NT2/D1 (cell line): ENCODE measurements around the gene MRTFA.
A peak's percentile ranks its signal among the peaks of the same experiment; 100 is the strongest.

Source experiments
- DNase-seq: peaks from one replicate; pipeline ENCODE4 v3.0.0-alpha.2; 2011; ENCODE audit warnings: low read depth, low spot score
- H3K27me3 ChIP-seq: 2 replicates; pipeline ENCODE4 v1.6.0; 2011; ENCODE audit warnings: mild to moderate bottlenecking; ENCODE audit not compliant: insufficient read length, insufficient read depth
- H3K36me3 ChIP-seq: 2 replicates; pipeline ENCODE4 v1.6.1; 2011; ENCODE audit warnings: mild to moderate bottlenecking, low read length, mixed read lengths; ENCODE audit not compliant: insufficient read depth, insufficient read length
- H3K4me1 ChIP-seq: 2 replicates; pipeline ENCODE4 v1.5.1; 2011; ENCODE audit not compliant: insufficient read depth, insufficient read length
- H3K4me3 ChIP-seq: 2 replicates; pipeline ENCODE4 v1.5.1; 2011; ENCODE audit warnings: low read depth; ENCODE audit not compliant: insufficient read length
- H3K9ac ChIP-seq: 2 replicates; pipeline ENCODE4 v1.6.0; 2011; ENCODE audit warnings: low read depth; ENCODE audit not compliant: insufficient read length
- H3K9me3 ChIP-seq: 2 replicates; pipeline ENCODE4 v1.5.1; 2011; ENCODE audit warnings: mild to moderate bottlenecking, low read length; ENCODE audit not compliant: insufficient read depth
- SUZ12 ChIP-seq: IDR thresholded peaks from 2 replicates; pipeline ENCODE4 v1.6.1; 2011; ENCODE audit not compliant: insufficient read length, insufficient read depth; ENCODE audit errors: extremely low read depth
- YY1 ChIP-seq: IDR thresholded peaks from 2 replicates; pipeline ENCODE4 v1.6.1; 2011; ENCODE audit not compliant: insufficient read length, insufficient read depth
- ZNF274 ChIP-seq: IDR thresholded peaks from 2 replicates; pipeline ENCODE4 v1.6.1; 2011; ENCODE audit warnings: mild to moderate bottlenecking, low read depth, low read length

MRTFA gene

DNA sequence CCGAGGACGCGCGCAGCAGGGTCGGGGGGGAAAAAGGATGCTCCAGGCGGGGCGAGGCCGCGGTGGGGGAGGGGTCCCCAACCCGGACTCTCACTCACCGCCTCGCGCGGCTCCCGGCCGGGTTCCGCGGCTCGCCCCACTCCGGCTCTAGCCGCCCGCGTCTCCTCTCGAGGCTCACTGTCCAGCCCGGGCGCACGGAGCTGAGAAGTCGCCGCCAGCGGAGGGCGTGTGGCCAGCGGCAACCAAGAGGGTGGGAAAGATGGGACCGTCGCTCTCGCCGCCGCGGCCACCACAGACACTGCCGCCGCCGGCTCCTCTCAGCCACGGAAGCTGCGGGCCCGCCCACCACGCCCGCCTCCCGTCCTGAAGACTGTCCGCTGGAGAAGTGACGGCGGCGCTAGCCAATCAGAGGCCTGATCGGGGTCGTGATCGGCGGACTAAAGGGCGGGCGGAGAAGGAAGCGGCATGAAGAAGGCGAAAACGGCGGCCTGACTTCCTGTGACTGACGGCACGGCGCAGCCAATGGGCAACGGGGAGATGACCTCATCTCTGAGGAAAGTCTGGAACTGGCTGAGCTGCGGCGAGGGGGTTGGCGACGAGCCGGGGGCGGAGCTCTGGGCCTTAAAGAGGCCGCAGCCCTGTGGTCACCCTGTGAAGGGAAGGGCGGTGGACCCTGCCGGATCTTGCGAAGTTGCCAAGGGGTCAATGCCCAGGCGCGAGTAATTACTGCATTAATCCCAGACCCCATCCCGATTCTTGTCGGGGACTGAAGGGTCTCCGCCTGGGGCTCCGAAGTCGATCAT, at the start of gene MRTFA:
Gene MRTFA, minus strand, starts transcription at position 340 of the 803 bp plus-strand sequence.
- peaks cover 6% of the 10 kb centered on the region for H3K27me3 ChIP-seq
- H3K4me1 ChIP-seq, result no peaks in the 10 kb centered on the region
- H3K36me3 ChIP-seq, result peaks cover 3% of the 10 kb centered on the region
- peak; percentile 97 for DNase-seq
- peak within 1 kb of the TSS; percentile 72 for H3K4me3 ChIP-seq
- no peaks in the 10 kb centered on the region for H3K9me3 ChIP-seq
- TF ChIP-seq ZNF274 (no peak), SUZ12 (no peak), YY1 (no peak)
- H3K9ac ChIP-seq, result peak within 1 kb of the TSS; percentile 80

DNA sequence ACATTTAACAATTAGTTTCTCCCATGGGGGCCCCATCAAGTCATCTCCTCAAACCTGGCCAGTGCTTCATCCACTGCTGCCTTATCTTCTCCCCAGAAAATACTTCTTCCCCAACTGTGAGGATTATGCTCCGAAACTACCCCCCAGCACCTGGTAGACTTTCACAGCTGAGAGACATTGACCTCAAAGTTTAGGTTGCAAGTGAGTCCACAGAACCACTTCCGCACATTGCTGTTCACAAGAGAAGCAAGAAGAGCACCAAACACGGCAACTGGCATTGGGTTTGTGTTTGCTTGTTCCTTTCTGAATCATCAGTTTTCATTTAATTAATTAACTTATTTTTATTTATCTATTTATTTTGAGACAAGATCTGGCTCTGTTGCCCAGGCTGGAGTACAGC, 48.9 kb upstream of the MRTFA start:
- TF ChIP-seq SUZ12 (no peak), YY1 (no peak), ZNF274 (no peak)
- H3K36me3 ChIP-seq, result peaks cover 11% of the 10 kb centered on the region
- no peak overlapping the region for H3K9ac ChIP-seq
- H3K4me1 ChIP-seq, result peaks cover 8% of the 10 kb centered on the region
- no peaks in the 10 kb centered on the region for H3K27me3 ChIP-seq
- no peak overlapping the region for H3K4me3 ChIP-seq
- no peak for DNase-seq
- no peaks in the 10 kb centered on the region for H3K9me3 ChIP-seq

- no peaks in the 10 kb centered on the region for H3K9me3 ChIP-seq
- no peaks in the 10 kb centered on the region for H3K27me3 ChIP-seq
- DNase-seq, result peak; percentile 48
- peaks cover 7% of the 10 kb centered on the region for H3K4me1 ChIP-seq
- no peak overlapping the region for H3K9ac ChIP-seq
- TF ChIP-seq SUZ12, result no peak
- no peak for TF ChIP-seq ZNF274
- TF ChIP-seq YY1, result no peak
- H3K4me3 ChIP-seq, result peak overlapping the region; percentile 24
- peaks cover 11% of the 10 kb centered on the region for H3K36me3 ChIP-seq
These were observed 48.2 kb upstream of the MRTFA start for GRCh38 chr22:40684728-40685127.

DNA sequence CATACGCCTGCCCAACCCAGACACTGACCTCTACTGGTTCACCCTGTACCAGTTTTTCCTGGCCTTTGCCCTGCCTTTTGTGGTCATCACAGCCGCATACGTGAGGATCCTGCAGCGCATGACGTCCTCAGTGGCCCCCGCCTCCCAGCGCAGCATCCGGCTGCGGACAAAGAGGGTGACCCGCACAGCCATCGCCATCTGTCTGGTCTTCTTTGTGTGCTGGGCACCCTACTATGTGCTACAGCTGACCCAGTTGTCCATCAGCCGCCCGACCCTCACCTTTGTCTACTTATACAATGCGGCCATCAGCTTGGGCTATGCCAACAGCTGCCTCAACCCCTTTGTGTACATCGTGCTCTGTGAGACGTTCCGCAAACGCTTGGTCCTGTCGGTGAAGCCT, 44.9 kb upstream of the MRTFA start:
- no peak for DNase-seq
- Histone ChIP-seq H3K4me3 (no peak overlapping the region), H3K9me3 (no peaks in the 10 kb centered on the region), H3K36me3 (peaks cover 11% of the 10 kb centered on the region), H3K27me3 (no peaks in the 10 kb centered on the region), H3K4me1 (peaks cover 15% of the 10 kb centered on the region), H3K9ac (no peak overlapping the region)
- TF ChIP-seq ZNF274 (no peak), YY1 (no peak), SUZ12 (no peak)

DNA sequence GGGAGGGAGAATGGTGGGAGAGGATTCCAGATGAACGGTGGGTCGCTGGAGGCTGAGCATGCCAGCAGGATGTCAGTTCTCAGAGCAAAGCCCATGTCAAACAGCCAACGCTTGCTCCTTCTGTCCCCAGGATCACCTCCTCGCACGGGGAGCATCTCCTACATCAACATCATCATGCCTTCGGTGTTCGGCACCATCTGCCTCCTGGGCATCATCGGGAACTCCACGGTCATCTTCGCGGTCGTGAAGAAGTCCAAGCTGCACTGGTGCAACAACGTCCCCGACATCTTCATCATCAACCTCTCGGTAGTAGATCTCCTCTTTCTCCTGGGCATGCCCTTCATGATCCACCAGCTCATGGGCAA, 44.3 kb upstream of the MRTFA start:
- peaks cover 15% of the 10 kb centered on the region for H3K4me1 ChIP-seq
- no peaks in the 10 kb centered on the region for H3K27me3 ChIP-seq
- H3K9ac ChIP-seq, result peak overlapping the region; percentile 3
- DNase-seq, result no peak
- H3K4me3 ChIP-seq, result no peak overlapping the region
- TF ChIP-seq SUZ12 (no peak), YY1 (no peak), ZNF274 (no peak)
- no peaks in the 10 kb centered on the region for H3K9me3 ChIP-seq
- peaks cover 11% of the 10 kb centered on the region for H3K36me3 ChIP-seq

DNA sequence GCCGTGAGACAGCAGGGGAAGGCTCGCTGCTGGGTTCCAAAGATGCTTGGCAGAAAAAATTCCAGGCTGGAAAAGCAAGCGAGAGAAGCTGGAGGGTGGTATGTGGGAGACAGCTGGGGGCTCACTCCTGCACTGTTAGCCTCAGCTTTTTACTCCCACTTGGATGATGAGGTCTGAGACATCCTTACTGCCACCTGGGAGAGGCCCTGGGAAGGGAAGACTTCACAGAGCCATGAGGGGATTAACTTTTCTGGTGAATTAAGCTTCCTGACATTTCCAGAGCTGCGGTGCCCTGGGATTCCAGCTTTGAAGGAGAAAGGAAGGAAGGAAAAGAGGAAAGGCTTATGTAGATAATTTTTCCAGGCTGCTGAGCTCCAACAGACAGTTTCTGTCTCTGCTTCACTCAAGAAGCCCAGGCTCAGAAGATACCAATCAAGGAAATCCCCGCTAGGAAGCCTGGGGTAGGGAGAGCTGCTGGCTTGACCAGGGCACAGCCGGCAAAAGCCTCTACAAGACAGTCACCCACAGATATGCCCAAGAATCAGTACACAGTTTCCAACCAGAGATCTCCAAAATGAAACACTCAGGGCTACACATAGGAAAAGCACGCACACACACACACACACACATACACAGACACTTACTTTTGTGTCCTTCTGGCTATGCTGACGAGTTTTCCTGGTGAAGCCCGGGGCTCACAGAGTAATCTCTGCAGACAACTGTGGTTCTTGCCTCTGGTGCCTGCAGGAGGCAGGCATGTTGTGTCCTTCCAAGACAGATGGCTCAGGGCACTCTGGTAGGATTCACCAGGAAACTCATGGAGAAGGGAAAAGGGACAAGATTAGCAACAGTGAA, 43.7 kb upstream of the MRTFA start:
- H3K27me3 ChIP-seq, result no peaks in the 10 kb centered on the region
- H3K4me1 ChIP-seq, result peaks cover 15% of the 10 kb centered on the region
- H3K9me3 ChIP-seq, result no peaks in the 10 kb centered on the region
- DNase-seq, result no peak
- peak overlapping the region; percentile 67 for H3K4me3 ChIP-seq
- H3K36me3 ChIP-seq, result peaks cover 11% of the 10 kb centered on the region
- H3K9ac ChIP-seq, result peak overlapping the region; percentile 72
- no peak for TF ChIP-seq YY1
- TF ChIP-seq SUZ12, result no peak
- TF ChIP-seq ZNF274, result no peak
